LNCaP clone FGC (cell line): ENCODE data around the gene LDLRAD4.

Source experiments
- DNase-seq: peaks from one replicate; pipeline ENCODE4 v3.0.0-alpha.2; 2011; ENCODE audit warnings: low read depth
- H3K4me3 ChIP-seq: 2 replicates; pipeline ENCODE4 v1.5.1; 2011; ENCODE audit warnings: mild to moderate bottlenecking, low read depth, low read length, control low read depth
- CTCF ChIP-seq: IDR thresholded peaks from 2 replicates; pipeline ENCODE4 v1.5.1; 2012; ENCODE audit warnings: mild to moderate bottlenecking; ENCODE audit not compliant: control insufficient read depth, insufficient read depth; ENCODE audit errors: extremely low read depth

The LDLRAD4 gene

GRCh38 chr18:13377496-13377895 lies 158.9 kb downstream of the LDLRAD4 start:
- H3K4me3 ChIP-seq: no peak overlapping the region
- DNase-seq: no peak
- no peak for TF ChIP-seq CTCF

GRCh38 chr18:13378150-13378549 lies 159.6 kb downstream of the LDLRAD4 start:
- no peak overlapping the region for H3K4me3 ChIP-seq
- no peak for TF ChIP-seq CTCF
- no peak for DNase-seq

- no peak for TF ChIP-seq CTCF
- H3K4me3 ChIP-seq: no peak overlapping the region
- no peak for DNase-seq
Observed at GRCh38 chr18:13379062-13379865, 160.7 kb downstream of the LDLRAD4 start.

GRCh38 chr18:13379930-13380690 lies 161.6 kb downstream of the LDLRAD4 start:
- no peak for TF ChIP-seq CTCF
- no peak for DNase-seq

GRCh38 chr18:13380691-13381070 lies 162.1 kb downstream of the LDLRAD4 start:
- no peak for DNase-seq
- H3K4me3 ChIP-seq: no peak overlapping the region
- no peak for TF ChIP-seq CTCF

More at GRCh38 chr18:13379930-13380690, 161.6 kb downstream of the LDLRAD4 start:
- H3K4me3 ChIP-seq: no peak overlapping the region

- no peak for TF ChIP-seq CTCF
- DNase-seq: no peak
- H3K4me3 ChIP-seq: no peak overlapping the region
Observed at GRCh38 chr18:13381331-13381730, 162.8 kb downstream of the LDLRAD4 start.
